ENCODE measurements around the gene BRD4.
A peak's percentile ranks its signal among the peaks of the same experiment; 100 is the strongest.

The BRD4 gene

DNA sequence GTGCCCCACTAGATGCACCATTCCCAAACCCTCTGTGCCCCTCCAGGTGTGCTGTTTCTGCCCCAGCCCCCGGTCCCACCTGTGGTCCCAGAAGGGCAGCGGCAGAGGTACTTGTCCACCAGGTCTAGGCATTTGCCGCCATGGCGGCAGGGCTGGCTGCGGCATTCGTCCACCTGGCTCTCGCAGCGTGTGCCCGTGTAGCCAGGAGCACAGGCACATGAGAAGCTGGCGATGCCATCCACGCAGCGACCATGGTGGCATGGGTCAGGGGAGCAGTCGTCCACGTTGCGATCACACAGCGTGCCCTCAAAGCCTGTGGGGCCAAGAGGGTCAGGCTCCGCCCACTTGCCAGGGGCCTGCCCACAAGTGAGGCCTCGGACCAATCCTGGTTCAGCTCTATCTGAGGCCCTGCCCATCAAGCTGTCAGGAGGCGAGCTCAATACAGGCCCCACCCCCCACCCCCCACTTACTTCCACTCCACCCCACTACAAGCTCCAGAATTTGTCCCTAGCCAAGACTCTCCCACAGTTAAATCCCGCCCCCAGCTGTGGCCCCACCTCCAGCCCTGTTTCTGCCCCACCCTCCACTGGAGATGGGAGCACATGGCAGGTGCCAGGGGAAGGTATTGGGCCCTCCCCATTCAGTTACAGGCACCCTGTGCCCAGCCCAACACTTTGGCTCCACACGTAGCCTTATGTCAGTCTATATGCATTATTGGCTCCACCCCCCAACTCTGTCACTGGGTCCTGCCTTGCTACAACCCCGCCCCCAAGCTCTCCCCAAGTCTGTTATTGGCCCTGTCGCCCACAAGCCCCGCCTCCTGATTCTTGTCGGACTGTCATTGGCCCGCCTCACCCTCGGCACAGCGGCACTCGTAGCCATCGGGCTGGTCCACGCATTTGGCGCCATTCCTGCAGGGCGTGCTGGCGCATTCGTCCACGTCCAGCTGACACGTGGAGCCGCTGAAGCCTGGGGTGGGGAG lies 145.0 kb downstream of the BRD4 start:
- DNase-seq (ENCODE audit: low read depth in 1 of 2, low spot score in 1 of 2) = peak; percentile 43 to 87
- TF ChIP-seq JUND (IDR thresholded peaks at IDR 0.05; ENCODE audit: low read depth) = no peak
- in situ Hi-C loops (cut with HindIII; ENCODE audit: low pct_unique_long_range_greater_than_20kb, low sequenced_read_pairs) = no loop called here

Measured in T47D (cell line).